ENCODE results near the gene CPSF3. TPM values are rescaled to one million over a fixed set of nuclear protein-coding genes. Genes with fewer than 3 reads are reported as not detected.
"Not testable (repeated sequence)": the region's sequence is repeated elsewhere in the genome, so short reads cannot be mapped to it uniquely, and the experiment has no call there.

The CPSF3 gene
- total RNA-seq, 1 donor from 2014 or later = 56.8 TPM

- DNase-seq (ENCODE audit: low spot score) = no peak
Observed at GRCh38 chr2:9394816-9395215, 28.6 kb upstream of the CPSF3 start.

GRCh38 chr2:9397201-9397600 is 26.3 kb upstream of the CPSF3 start:
- no peak for DNase-seq (ENCODE audit: low spot score)

DNA sequence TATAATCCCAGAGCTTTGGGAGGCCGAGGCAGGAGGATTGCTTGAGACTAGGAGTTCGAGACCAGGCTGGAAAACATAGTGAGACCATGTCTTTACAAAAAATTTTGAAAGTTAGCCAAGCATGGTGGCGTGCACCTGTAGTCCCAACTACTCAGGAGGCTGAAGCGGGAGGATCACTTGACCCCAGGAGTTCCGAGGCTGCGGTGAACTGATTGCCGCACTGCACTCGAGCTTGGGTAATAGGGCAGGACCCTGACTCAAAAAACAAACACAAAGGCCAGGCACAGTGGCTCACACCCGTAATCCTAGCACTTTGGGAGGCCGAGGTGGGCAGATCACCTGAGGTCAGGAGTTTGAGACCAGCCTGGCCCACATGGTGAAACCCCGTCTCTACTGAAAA is 25.2 kb upstream of the CPSF3 start:
- DNase-seq (ENCODE audit: low spot score) = not testable (repeated sequence)

GRCh38 chr2:9398881-9399780 is 24.3 kb upstream of the CPSF3 start:
- DNase-seq (ENCODE audit: low spot score) = peak; percentile 80

- DNase-seq (ENCODE audit: low spot score) = no peak
Observed at GRCh38 chr2:9400268-9401058, 23.0 kb upstream of the CPSF3 start.

- no peak for DNase-seq (ENCODE audit: low spot score)
Observed at GRCh38 chr2:9401059-9401547, 22.4 kb upstream of the CPSF3 start.

DNA sequence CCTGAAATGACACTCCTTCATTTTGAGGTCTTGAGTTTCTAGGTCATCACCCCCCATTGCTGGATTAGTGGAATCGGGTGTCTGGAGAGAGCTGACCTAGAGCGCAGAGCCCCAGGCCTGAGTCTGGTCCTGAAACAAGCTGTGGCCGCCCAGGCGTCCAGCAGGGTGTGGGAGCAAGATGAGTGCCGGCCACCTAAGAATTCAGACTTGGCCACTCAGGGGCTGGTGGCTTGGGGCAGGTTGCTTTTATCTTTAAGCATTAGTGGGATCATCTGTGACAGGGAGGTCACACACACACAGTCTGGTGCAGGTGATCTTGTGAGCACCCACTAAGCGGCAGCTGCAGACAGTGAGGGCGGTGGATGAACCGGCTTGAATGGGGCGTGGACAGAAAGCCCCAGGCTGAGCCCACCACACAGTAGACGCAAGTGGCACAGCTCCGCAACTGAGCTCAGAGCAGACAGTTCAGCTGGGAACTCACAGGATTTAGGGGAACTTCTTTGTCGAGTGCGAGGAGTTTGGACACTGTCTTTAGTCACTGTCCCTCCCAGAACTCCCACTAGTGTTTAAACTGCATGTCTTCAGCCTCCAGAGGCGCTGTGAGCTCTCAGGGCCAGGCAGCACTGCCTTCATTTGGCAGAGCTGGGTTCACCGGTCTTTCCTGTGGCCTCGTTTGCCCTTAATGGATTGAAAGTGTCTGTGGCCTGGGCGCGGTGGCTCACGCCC is 21.6 kb upstream of the CPSF3 start:
- no peak for DNase-seq (ENCODE audit: low spot score)

DNA sequence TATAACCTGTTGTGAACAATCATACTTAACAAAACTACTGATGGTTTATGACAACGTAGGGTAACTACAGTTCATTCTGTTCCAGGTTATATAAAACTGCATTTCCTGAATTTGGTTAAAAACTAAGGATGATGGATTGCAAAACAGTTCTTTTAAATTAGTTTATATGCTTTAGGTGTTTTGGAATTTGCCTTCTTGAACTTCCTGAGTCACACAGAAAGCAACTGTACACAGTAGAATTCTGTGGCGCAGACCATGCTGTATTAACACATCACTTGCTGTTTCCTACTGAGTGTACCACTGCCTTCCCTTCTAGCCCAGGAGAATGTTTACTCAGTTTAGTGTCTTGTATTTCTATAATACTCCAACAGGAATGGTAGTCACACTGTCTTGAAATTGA is 19.5 kb upstream of the CPSF3 start:
- no peak for DNase-seq (ENCODE audit: low spot score)

GRCh38 chr2:9404451-9404850 is 19.0 kb upstream of the CPSF3 start:
- no peak for DNase-seq (ENCODE audit: low spot score)

- DNase-seq (ENCODE audit: low spot score) = no peak
Observed at GRCh38 chr2:9405636-9406035, 17.8 kb upstream of the CPSF3 start.

DNA sequence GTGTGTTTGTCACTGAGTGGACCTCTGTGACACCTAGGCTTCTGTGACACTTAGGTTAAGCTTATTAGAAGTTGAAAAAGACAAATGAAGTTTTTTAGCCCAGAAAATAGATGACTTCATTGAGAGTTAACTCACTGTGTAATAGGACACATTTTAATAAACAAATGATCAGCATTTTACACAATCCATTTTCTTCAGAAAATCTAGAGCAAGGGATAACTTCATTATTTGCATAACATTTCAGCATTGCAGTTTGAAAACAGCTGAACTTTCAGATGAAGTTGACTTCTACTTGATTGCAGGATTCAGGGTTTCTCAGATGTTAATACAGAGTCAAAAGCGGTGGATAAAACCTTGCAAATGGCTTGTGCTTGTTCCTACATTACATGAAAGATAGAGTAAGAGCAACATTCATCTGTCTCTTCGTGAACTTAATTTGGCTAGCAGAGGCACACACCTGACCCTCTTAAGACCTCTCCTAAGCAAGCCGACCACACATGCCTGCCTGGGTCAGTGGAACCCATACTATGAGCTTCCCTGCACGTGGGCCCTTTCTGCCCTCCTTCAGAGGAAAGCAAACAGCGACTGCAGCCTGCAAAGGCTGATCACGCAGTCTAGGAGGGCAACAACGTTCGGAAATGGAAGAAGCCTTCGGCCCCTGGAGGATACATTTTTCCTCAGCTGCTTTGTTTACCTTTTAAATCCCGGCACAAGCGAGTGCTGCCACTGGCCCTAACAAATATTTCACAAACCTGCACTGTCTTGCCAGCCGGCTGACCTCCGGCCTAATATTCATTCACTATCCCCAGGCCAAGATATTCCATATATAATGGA is 16.7 kb upstream of the CPSF3 start:
- DNase-seq (ENCODE audit: low spot score) = no peak

GRCh38 chr2:9407363-9407811 is 16.1 kb upstream of the CPSF3 start:
- DNase-seq (ENCODE audit: low spot score) = peak; percentile 67

- no peak for DNase-seq (ENCODE audit: low spot score)
Observed at GRCh38 chr2:9408641-9409151, 14.8 kb upstream of the CPSF3 start.

- DNase-seq (ENCODE audit: low spot score) = no peak
Observed at GRCh38 chr2:9410108-9410507, 13.3 kb upstream of the CPSF3 start.

- DNase-seq (ENCODE audit: low spot score) = no peak
Observed at GRCh38 chr2:9412781-9413180, 10.7 kb upstream of the CPSF3 start.

GRCh38 chr2:9415516-9416169 is 7.8 kb upstream of the CPSF3 start:
- DNase-seq (ENCODE audit: low spot score) = no peak

DNA sequence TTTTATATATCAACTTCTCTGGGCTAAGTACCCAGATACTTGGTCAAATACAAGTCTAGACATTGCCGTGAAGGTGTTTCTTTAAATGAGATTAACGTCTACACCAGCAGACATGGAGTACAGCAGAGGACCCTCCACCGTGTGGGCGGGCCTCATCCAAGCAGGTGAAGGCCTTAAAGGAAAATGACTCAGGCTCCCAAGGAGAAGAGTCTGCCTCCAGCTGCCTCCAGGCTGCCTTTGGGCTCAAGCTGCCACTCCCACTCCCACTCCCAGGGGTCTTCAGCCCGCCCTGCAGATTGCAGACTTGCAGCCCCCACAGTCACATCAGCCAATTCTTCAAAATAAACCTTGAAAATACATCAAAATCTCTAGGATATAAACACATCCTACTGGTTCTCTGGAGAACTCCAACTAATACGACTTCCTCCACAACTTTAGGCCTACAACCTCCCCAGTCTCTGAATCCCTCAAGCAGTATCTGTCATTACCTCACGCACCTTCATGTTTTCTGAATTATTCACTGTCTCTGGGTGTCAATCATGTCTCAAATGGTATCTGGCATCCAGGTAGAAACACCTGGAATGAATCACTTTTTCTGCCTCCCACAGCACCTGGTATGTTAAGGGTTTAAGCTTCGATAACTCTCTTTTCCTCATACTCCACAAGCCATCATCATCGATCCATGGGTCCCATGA is 7.0 kb upstream of the CPSF3 start:
- DNase-seq (ENCODE audit: low spot score) = no peak

DNA sequence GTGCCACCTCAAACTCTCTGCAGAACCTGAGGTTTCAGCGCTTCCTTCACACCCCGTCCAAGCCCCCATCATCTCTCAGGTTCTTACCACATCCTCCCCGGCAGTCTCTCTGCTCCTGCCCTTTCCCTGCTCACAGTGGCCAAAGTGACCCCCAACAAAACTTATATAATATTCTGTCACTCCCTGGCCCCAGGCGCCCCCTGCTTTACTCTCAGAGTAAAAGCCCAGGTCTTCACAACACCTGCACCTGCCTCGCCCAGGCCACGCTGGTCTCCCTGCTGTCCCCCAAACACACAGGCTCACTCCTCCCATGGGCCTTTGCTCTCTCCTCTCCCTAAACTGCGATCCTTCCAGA is 6.5 kb upstream of the CPSF3 start:
- no peak for DNase-seq (ENCODE audit: low spot score)

- DNase-seq (ENCODE audit: low spot score) = no peak
Observed at GRCh38 chr2:9417725-9418124, 5.7 kb upstream of the CPSF3 start.

GRCh38 chr2:9418746-9419145 is 4.7 kb upstream of the CPSF3 start:
- DNase-seq (ENCODE audit: low spot score) = no peak

All from umbilical cord (tissue), 2 donors.